NT2/D1 (cell line): ENCODE results near the gene C16orf54.

ENCODE experiments used
- SUZ12 ChIP-seq: IDR thresholded peaks from 2 replicates; pipeline ENCODE4 v1.6.1; 2011; ENCODE audit not compliant: insufficient read length, insufficient read depth; ENCODE audit errors: extremely low read depth
- YY1 ChIP-seq: IDR thresholded peaks from 2 replicates; pipeline ENCODE4 v1.6.1; 2011; ENCODE audit not compliant: insufficient read length, insufficient read depth

DNA sequence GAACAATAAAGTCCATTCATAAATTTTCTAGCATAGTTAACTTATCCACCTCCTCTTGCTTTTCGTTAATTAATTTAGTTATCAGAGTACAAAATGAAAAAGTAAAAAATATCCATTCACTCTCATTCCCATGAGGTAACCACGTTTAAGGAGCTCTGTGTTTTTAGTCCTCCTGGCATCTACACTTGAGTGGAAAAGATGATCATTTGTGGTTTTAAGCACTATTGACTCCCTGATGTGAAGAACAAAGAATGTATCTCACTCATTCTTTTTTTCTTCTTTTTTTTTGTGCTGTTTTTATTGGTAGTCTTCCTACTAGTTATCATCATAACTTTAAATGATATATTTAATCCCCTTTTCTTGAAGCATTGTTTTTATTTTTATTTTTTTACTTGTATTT, 40.8 kb downstream of the C16orf54 start:
- TF ChIP-seq YY1 (no peak), SUZ12 (no peak)
